ENCODE data around the gene PAK1IP1. TPM values are rescaled to one million over a fixed set of nuclear protein-coding genes. Genes with fewer than 3 reads are reported as not detected.

Gene PAK1IP1
- total and polyA plus RNA-seq, 10 of the 15 experiments (the other 5 are each of a cell fraction or from before 2014, with no cell fraction given): 26.0 to 98.5 (median 47.8) TPM

- H3K4me2 ChIP-seq (ENCODE audit: control insufficient read depth, insufficient read depth): peak within 1 kb of the TSS; percentile 75
- H3K27ac ChIP-seq (ENCODE audit: control insufficient read depth, insufficient read depth): peak within 1 kb of the TSS; percentile 69
- SMC1A ChIA-PET (ENCODE audit: uncharacterized antibody, unreplicated experiment): interaction anchor here (0.6 to 4.7 kb wide), 7 partner anchors 10 to 236 kb away, joined by 3 to 46 read pairs (median 5); partner anchors contain the start of gene TMEM14C
- no peaks in the 10 kb centered on the region for H3K9me3 ChIP-seq (replicated peaks; ENCODE audit: control insufficient read depth, insufficient read depth, low read length)
- ATAC-seq: peak; percentile 98
- FAIRE-seq: peak; percentile 83
- intact Hi-C loops (cut with micrococcal nuclease; ENCODE audit: unreplicated experiment) (loop anchor here (1.0 to 5.0 kb wide), 3 partner anchors 24 to 235 kb away; partner anchors contain the start of genes C6orf52, PAK1IP1 and TMEM14C), in situ Hi-C loops (cut with MboI) (no loop called here)
- POLR2A ChIA-PET: interaction anchor here (0.6 to 3.3 kb wide), 6 partner anchors 12 to 248 kb away, joined by 3 to 32 read pairs (median 6); partner anchors contain the start of genes C6orf52, PAK1IP1 and TMEM14C
- no peaks in the 10 kb centered on the region for H4K20me1 ChIP-seq (ENCODE audit: control insufficient read depth, insufficient read depth)
- BruUV-seq (replicated peaks): no TSS peak
- peaks cover 29% of the 10 kb centered on the region for H3K79me2 ChIP-seq (ENCODE audit: control insufficient read depth, insufficient read depth, low read length)
- peaks cover 1 to 5% of the 10 kb centered on the region in 2 experiments; a peak in 2 of 4 replicates for H3K36me3 ChIP-seq (ENCODE audit: control insufficient read depth in 2 of 2, insufficient read depth in 2 of 2, low read length in 1 of 2)
- H3K4me3 ChIP-seq: peak within 1 kb of the TSS; percentile 87
- DNase-seq (ENCODE audit: low read depth, low spot score): peak; percentile 90
- peak within 1 kb of the TSS; percentile 83 for H2AFZ ChIP-seq (ENCODE audit: control insufficient read depth, low read depth, low read length)
- H3K9ac ChIP-seq (ENCODE audit: control insufficient read depth, insufficient read depth, low read length): peak within 1 kb of the TSS; percentile 89
- RAD21 ChIA-PET (ENCODE audit: unreplicated experiment): interaction anchor here (1.3 to 2.5 kb wide), 7 partner anchors 23 to 269 kb away, joined by 4 to 12 read pairs (median 7); partner anchors contain the start of genes C6orf52, PAK1IP1 and TMEM14C
- H3K27me3 ChIP-seq (replicated peaks in 1 of 2; ENCODE audit: control insufficient read depth in 2 of 2, insufficient read depth in 2 of 2, low read length in 1 of 2): no peaks in the 10 kb centered on the region
- WGBS (ENCODE audit: insufficient coverage, insufficient replicate concordance, low lambda C conversion rate, missing lambda C conversion rate): 3% methylated on average over 52 of the region's 52 CpGs
- CTCF ChIA-PET: interaction anchor here (0.7 to 2.2 kb wide), 8 partner anchors 9 to 52 kb away, joined by 3 to 11 read pairs (median 5); partner anchors contain the start of genes C6orf52, PAK1IP1 and TMEM14C
- peaks cover 5% of the 10 kb centered on the region; the same call in 1 of the 2 replicates for H3K4me1 ChIP-seq (ENCODE audit: control insufficient read depth, insufficient read depth, low read length)
- TF ChIP-seq NKRF (conservative IDR thresholded peaks at IDR 0.05): peak; percentile 24
- TF ChIP-seq E2F8 (IDR thresholded peaks at IDR 0.05; ENCODE audit: low read depth, partially characterized antibody): no peak
- TF ChIP-seq ATF3 (IDR thresholded peaks at IDR 0.05; ENCODE audit: borderline replicate concordance, extremely low read depth, low read depth, low read length): no peak
- peak; percentile 79; the same call in 1 of the 2 replicates for TF ChIP-seq RB1 (IDR thresholded peaks at IDR 0.05; ENCODE audit: borderline replicate concordance)
- TF ChIP-seq ZBED1 (IDR thresholded peaks at IDR 0.05; ENCODE audit: borderline replicate concordance): no peak
- TF ChIP-seq MLLT1 (IDR thresholded peaks at IDR 0.05): no peak
- no peak for TF ChIP-seq ZBTB11 (CRISPR knock-in tag; IDR thresholded peaks at IDR 0.05)
- peak; percentile 69 for TF ChIP-seq KLF5 (IDR thresholded peaks at IDR 0.05; ENCODE audit: partially characterized antibody)
Observed at GRCh38 chr6:10747251-10747972, 52.6 kb downstream of the PAK1IP1 start, which contains the start of gene TMEM14B. Gene TMEM14B, plus strand, starts transcription at chr6:10747805. Its CDS starts 1,441 bp downstream, at chr6:10749246.

Data from GM12878 (cell line).